ENCODE data around the gene COL27A1.

DNA sequence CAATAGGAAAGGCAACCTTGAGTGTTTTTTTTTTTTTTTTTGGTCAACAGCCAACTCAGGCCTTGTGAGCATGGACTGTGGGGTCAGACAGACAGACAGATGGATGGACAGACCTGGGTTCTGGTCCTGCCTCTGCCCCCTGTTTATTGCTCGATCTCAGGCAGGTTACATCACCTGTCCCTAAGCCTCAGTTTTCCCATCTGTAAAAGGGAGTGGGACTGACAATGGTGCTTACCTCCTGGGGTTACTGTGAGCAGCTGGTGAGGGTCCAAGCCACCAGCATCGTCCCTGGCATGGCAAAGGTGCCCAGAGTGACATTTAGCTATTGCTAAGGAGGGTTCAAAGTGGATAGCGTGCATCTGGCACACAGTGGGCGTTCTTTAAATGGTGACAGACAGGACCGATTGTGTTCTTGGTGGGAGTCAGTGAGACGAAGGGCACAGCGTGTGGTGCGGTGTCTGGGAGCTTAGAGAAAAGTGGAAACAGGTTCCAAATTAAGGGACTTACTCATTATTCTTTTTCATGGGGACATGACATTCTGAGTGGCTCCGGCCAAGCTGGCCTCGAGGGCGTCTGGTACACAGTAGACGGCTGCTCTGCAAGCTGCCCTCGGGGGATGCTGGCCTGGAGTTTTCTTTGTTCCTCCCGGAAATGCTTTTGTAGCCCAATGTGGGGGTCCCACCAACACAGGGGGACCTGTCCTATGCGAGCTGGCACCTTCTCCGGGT is 72.1 kb downstream of the COL27A1 start:
- TF ChIP-seq POLR2A (conservative IDR thresholded peaks at IDR 0.05) (no peak), DPF2 (IDR thresholded peaks at IDR 0.05) (no peak), ZBTB17 (CRISPR knock-in tag; IDR thresholded peaks at IDR 0.05) (no peak), KDM1A (IDR thresholded peaks at IDR 0.05) (no peak), MEF2D (tag; conservative IDR thresholded peaks at IDR 0.05; ENCODE audit: low read depth) (no peak), JUNB (CRISPR knock-in tag; conservative IDR thresholded peaks at IDR 0.05) (no peak), EHMT2 (IDR thresholded peaks at IDR 0.05) (no peak), BRCA1 (IDR thresholded peaks at IDR 0.05) (no peak), BRCA1 (CRISPR knock-in tag; IDR thresholded peaks at IDR 0.05) (no peak), TARDBP (IDR thresholded peaks at IDR 0.05) (no peak), DNMT1 (IDR thresholded peaks at IDR 0.05) (no peak), FOS (IDR thresholded peaks at IDR 0.05; ENCODE audit: extremely low read depth, insufficient read length) (no peak)
- TF ChIP-seq, protein P1, sequence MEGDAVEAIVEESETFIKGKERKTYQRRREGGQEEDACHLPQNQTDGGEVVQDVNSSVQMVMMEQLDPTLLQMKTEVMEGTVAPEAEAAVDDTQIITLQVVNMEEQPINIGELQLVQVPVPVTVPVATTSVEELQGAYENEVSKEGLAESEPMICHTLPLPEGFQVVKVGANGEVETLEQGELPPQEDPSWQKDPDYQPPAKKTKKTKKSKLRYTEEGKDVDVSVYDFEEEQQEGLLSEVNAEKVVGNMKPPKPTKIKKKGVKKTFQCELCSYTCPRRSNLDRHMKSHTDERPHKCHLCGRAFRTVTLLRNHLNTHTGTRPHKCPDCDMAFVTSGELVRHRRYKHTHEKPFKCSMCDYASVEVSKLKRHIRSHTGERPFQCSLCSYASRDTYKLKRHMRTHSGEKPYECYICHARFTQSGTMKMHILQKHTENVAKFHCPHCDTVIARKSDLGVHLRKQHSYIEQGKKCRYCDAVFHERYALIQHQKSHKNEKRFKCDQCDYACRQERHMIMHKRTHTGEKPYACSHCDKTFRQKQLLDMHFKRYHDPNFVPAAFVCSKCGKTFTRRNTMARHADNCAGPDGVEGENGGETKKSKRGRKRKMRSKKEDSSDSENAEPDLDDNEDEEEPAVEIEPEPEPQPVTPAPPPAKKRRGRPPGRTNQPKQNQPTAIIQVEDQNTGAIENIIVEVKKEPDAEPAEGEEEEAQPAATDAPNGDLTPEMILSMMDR (IDR thresholded peaks at IDR 0.05 in 2 of 3, conservative IDR thresholded peaks at IDR 0.05 in 1 of 3; ENCODE audit: insufficient read depth in 2 of 3, low read depth in 1 of 3, low read length in 3 of 3): no peak

Measured in K562 (cell line).